Testis (tissue), 2 donors: Measurements from ENCODE around the gene MTFMT.

ENCODE experiments used
- POLR2A ChIP-seq: fragments of 450-650 bp; IDR thresholded peaks from one replicate; pipeline ENCODE4 v1.6.1; 2017; ENCODE audit warnings: antibody characterized with exemption, mild to moderate bottlenecking, moderate library complexity
- TF ChIP-seq, protein P1 (sequence below), 3 experiments: fragments of 450-650 bp in 2 of 3; fragments of 200-600 bp in 1 of 3; sonication (generic) in 1 of 3; IDR thresholded peaks; one replicate each; pipeline ENCODE4 v1.5.1; 2016 to 2019; ENCODE audit warnings: antibody characterized with exemption in 3 of 3, mild to moderate bottlenecking in 2 of 3, moderate library complexity in 1 of 3

DNA sequence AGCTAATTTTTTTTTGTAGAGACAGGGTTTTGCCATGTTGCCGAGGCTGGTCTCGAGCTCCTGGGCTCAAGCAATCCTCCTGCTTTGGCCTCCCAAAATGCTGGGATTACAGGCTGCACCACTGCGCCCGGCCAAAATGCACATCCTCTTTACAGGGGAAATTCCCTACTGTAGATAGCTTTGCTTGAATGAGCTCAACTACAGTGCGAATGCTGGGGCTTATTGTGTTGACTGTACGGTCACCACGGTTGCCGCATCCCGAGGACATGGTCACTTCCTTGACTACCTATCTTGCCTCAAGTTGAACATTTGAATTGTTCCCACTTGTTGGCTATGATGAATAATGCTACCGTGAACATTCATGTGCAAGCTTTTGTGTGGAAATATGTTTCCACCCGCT lies 5.3 kb upstream of the MTFMT start:
- TF ChIP-seq, protein P1, sequence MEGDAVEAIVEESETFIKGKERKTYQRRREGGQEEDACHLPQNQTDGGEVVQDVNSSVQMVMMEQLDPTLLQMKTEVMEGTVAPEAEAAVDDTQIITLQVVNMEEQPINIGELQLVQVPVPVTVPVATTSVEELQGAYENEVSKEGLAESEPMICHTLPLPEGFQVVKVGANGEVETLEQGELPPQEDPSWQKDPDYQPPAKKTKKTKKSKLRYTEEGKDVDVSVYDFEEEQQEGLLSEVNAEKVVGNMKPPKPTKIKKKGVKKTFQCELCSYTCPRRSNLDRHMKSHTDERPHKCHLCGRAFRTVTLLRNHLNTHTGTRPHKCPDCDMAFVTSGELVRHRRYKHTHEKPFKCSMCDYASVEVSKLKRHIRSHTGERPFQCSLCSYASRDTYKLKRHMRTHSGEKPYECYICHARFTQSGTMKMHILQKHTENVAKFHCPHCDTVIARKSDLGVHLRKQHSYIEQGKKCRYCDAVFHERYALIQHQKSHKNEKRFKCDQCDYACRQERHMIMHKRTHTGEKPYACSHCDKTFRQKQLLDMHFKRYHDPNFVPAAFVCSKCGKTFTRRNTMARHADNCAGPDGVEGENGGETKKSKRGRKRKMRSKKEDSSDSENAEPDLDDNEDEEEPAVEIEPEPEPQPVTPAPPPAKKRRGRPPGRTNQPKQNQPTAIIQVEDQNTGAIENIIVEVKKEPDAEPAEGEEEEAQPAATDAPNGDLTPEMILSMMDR (IDR thresholded peaks at IDR 0.05), result no peak
- TF ChIP-seq POLR2A, result no peak
